HTERT RPE-1 (cell line): ENCODE data around the gene HLA-B.

Experiments used
- in situ Hi-C: fragments of 300-500 bp; cut with MboI; formaldehyde crosslinking; loops from 4 replicates; pipeline ENCODE4 v1.14.3; 2020; ENCODE audit warnings: low sequenced_read_pairs

HLA-B gene

GRCh38 chr6:31308050-31308844 is 48.7 kb downstream of the HLA-B start:
- in situ Hi-C loops, result no loop called here

- in situ Hi-C loops, result no loop called here
Observed at GRCh38 chr6:31307669-31308049, 49.3 kb downstream of the HLA-B start.

DNA sequence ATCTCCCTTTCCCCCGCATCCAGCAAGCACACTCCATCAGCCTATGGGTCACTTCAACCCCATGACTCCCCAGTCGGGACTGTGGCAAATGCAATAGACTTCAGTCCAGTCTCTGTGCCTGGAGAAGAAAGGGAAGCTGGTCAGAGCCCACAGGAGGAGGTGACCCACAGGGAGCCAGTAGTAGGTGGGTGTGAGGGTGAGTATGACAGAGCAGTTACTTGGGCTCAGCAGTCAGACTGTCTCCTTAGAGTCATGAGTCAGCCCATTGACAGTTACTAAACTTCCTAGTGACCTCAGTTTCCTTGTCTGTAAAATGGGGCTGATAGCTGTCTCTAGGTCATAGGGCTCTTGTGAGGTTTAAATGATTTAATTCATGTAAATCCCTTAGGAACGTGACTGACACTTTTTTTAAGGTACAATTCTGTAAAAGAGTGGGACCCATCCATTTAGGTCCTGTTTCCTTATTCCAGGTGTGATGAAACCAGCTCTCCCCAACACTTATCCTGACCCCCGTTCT is 51.2 kb downstream of the HLA-B start:
- in situ Hi-C loops, result no loop called here

DNA sequence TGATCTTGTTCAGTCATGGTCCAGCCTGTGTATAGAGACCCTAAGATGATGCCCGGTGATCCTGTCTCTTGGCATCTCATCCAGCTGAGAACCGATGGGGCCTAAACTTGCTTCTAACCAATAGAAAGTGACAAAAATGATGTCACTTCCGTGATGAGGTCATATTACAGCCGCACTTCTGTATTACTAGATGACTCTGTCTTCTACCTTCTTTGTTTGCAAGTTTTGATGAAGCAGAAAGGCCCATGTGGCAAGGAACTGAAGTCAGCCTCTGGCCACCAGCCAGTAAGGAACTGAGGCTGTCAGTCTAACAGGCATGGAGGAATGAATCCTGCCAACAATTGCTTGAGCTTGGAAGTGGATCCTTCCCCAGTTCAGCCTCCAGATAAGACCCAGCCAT is 52.3 kb downstream of the HLA-B start:
- in situ Hi-C loops, result no loop called here
